Activated CD4-positive, alpha-beta T cell treated with anti-CD3 and anti-CD28 coated beads for 24 hours (primary cell): ENCODE results near the gene AIFM2.

Source experiments
- DNase-seq, 2 donors: peaks; one replicate each; pipeline ENCODE4 v3.0.0-alpha.2; 2020; ENCODE audit warnings: low read depth in 2 of 2

AIFM2 gene

GRCh38 chr10:70146489-70147258 is 14.0 kb upstream of the AIFM2 start, which contains the start of gene TYSND1:
Gene TYSND1, minus strand, starts transcription at chr10:70146700. Its CDS starts 114 bp downstream, at chr10:70146586.
- peak; percentile 84 to 87 for DNase-seq

GRCh38 chr10:70145666-70146488 is 13.3 kb upstream of the AIFM2 start:
- DNase-seq: peak; percentile 39 to 48

- DNase-seq: no peak
Measured at GRCh38 chr10:70145166-70145665, 12.6 kb upstream of the AIFM2 start.

- no peak for DNase-seq
Measured at GRCh38 chr10:70144372-70145110, 11.9 kb upstream of the AIFM2 start.

- DNase-seq: no peak
Measured at GRCh38 chr10:70142555-70142954, 9.9 kb upstream of the AIFM2 start.

DNA sequence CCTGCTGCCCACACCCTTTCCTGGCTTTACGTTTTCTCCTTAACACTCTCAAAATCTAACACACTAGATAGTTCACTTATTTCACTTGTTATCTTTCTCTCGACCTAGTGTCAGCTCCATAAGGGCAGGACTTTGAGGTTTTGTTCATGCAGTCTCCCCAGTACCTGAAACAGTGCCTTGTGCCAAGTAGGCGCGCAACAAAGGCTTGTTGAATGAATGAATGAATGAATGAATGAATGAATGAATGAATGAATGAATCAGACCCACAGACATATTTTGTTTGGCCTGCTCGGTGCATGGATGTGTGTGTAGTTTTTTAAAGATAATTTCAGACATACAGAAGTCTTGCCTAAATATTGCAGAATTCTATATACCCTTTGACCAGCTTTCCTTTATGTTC is 7.7 kb upstream of the AIFM2 start:
- no peak for DNase-seq

DNA sequence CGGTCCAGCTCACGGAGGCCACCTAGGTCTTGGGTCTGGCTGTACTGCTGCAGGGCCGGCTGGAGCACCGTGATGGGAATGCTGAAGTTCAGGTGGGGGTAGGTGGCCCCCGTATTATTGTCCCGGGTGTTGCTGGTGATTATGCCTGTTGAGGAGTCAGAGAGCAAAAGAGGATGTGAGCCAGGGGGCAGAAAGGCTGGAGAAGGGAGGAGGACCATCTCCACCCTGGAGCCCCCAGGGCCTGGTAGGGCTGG is 7.3 kb upstream of the AIFM2 start:
- DNase-seq: no peak

DNA sequence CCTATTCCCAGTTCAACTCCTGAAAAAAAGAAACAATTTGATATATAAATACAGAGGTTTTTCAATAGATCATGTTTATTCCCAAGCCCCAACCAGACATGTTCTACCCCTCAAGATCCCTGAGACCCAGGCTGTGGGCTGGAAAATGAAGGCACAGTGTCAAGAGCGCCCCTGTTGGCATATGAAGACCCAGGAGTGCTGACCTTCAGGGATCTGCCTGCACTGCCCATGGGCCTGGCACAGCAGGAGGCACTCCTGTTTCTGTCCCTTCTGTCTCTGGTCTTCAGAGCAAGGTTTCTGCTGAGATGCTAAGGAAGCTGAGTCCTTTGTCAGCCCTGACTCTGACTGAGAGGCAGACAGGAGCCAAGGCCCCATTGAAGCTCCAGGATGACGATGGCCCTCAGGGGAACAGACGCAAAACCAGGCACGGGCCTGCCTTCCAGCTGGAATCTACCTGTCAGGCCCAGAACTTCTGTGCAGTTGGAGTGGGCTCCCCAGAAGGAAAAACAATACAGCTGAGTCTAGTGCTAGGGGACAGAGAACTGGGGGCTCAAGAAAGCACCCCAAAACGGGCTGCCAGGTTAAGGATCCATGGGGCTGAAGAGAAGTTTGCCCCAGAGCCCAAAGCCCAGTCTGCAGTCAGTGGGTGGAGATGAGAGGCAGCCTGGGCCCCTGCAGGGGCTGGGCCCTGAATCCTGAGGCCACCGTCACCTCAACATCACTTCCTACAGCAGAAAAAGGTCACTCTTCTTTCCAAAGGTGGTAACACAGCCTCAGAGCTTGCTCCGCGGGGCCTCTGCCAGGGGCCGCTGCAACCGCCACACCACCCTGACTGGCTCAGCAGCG is 6.7 kb upstream of the AIFM2 start:
- DNase-seq: no peak

- no peak for DNase-seq
Measured at GRCh38 chr10:70137927-70138883, 5.6 kb upstream of the AIFM2 start.

GRCh38 chr10:70137135-70137534 is 4.5 kb upstream of the AIFM2 start:
- DNase-seq: no peak

- no peak for DNase-seq
Measured at GRCh38 chr10:70135684-70136083, 3.1 kb upstream of the AIFM2 start.

DNA sequence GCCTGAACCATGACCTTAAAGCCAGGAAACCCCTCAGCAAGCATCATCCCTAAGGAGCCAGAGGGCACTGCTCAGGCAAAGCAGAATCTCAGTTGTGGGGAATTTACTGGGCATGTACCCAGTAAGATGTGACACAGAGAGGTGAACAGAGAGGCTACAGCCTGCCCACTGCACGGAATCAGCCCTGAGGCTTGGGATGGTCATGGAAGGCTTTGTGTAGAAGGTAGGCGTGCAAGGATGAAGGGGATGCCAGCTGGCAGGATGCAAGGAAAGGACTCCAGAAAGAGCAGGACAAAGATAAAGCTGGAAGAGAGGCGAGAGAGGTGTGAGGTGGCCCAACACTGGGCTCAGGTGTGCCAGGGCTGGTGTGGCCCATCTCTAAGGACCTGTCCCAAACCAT is 2.4 kb upstream of the AIFM2 start:
- DNase-seq: no peak

GRCh38 chr10:70131560-70131937 is 1.1 kb downstream of the AIFM2 start:
- no peak for DNase-seq

DNA sequence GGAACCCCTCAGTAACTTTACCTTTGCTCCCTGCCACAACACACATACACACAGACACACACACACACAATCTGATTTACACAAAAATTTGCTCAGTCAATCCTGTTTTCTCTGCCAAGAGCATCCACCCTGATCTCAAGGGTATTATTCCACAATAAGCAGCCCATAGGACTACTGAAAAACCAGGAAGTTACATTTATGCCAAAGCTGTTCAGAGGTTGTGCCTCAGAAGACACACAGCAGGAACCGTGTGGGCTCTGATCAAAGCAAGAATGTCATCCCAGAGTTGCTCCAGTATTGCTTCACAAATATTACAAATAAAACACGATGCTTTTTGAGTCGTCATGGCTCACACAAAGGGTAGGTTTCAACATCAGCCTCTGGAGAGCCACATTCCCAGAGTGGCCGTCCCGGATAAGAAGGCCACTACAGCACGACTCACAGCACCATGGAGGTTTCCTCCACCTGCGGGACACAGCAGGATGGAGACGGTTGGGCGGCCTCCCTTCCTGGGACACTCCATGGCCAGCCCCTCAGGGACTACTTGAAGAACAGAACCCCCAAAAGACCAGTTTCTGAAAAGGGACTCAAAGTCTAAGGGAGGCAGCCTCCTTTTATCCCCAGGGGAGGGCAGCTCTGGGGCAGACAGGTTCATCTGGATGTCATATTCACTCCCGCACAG is 1.6 kb downstream of the AIFM2 start:
- no peak for DNase-seq

DNA sequence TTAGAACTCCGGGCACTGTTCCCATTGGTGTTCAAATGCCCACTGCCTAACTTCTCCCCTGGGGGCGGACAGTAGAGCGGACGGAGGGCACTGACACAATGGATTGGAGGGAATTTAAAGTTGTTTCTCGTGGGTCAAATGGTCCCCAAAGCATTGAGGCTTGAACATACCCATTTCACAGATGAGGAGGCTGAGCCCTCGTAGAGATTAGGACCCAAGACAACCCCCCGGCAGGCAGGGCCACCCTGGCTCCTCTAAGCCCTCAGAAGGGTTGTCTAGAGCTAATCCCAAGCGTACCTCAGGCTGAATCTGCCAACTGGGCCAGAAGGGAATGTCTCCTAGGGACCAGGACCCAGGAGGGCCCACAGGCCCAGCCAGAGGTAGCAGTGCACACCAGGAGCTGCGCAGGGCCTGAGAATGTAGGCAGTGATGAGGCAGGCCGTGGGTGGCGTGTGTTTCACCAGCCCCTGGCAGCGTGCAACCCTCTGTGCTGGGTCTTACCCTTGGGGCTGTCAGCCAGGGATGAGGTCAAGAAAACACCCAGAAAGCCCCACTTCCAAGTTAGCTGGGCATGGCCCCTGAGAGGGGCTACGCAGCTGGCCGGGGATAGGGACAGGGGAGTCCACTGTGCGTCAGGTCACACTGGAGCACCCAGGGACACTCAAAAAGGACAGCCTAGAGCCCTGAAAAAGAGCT is 5.8 kb downstream of the AIFM2 start:
- no peak for DNase-seq

DNA sequence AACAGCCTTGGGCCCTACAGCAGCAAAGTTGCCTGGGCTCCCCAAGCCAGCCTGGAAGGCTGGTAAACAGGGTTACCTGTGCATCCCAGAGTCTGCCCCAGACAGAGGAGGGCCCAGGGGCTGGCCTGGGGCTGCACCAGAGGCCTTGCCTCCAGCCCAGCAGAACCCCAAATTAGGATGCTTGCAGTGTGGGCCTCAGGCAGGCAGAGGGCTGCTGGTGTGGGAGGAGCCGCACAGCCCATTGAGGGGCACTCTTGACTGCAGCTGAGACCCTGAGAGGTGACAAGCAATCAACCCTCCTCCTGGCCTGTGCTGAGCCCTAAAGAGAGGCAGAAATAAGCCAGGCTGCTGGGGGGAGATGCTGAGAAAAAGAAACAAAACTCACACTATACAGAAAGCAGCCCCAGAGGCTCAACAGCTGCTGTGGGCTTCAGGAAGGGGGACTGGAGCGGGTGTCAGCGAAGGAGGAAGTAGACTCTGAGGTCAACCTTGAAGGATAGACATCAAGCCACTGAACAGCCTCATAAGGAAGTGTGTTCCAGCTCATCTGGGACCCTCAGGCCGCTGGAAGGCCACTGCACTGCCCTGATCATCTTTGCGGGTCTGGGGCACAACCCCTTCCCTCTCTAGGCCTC is 6.6 kb downstream of the AIFM2 start:
- DNase-seq: no peak

DNA sequence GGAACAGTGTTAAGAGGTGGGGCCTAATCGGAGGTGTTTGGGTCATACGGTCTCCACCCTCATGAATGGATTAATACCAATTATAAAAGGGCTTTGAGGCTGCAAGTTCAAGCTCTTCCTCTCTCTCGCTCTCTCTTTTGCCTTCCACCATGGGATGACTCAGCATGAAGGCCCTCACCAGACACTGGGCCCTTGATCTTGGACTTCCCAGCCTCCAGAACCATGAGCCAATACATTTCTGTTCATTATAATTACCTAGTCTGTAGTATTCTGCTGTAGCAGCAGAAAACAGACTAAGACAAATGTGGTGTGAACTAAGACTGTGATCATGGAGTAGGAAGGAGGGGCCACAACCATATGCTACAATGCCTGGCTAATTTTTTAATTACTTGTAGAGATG is 7.7 kb downstream of the AIFM2 start:
- DNase-seq: no peak

DNA sequence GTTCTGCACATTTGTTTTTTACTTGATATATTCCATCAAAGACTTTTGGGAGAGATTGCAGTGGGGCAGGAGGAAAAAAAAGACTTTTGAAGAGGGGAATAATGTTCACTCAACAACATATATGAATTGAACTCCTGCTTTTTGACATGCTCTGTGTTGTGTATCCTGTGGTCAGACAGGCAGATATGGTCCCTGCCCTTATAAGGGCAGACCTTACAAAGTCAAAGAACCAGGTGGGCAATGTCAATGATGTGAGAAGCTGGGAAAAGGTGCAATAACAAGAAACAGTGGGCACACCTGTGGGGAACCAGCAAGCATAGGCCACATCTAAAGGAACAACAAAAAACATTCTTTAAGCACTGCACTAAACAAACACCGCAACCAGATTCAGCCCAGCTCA is 8.2 kb downstream of the AIFM2 start:
- no peak for DNase-seq

- no peak for DNase-seq
Measured at GRCh38 chr10:70123817-70124216, 8.8 kb downstream of the AIFM2 start.
